Trophoblast cell (in vitro differentiated cells and primary cell): ENCODE results near the gene EEF1AKMT3.

Experiments used
- DNase-seq, 2 donors: peaks; one replicate each; pipeline ENCODE4 v3.0.0-alpha.2; 2016
- H2AFZ ChIP-seq: 2 replicates; pipeline ENCODE4 v1.6.1; 2013; ENCODE audit warnings: low read length, moderate library complexity, mild to moderate bottlenecking; ENCODE audit not compliant: insufficient read depth, poor library complexity
- H2AK5ac ChIP-seq: 2 replicates; pipeline ENCODE4 v1.6.1; 2013; ENCODE audit warnings: mild to moderate bottlenecking, low read length
- H2BK120ac ChIP-seq: 2 replicates; pipeline ENCODE4 v1.6.1; 2013; ENCODE audit warnings: low read length, mild to moderate bottlenecking, moderate library complexity; ENCODE audit not compliant: insufficient read depth, poor library complexity
- H2BK12ac ChIP-seq: 2 replicates; pipeline ENCODE4 v1.6.1; 2013; ENCODE audit warnings: mild to moderate bottlenecking, low read length, moderate library complexity
- H2BK5ac ChIP-seq: 2 replicates; pipeline ENCODE4 v1.6.1; 2013; ENCODE audit warnings: low read length, low read depth, moderate library complexity, mild to moderate bottlenecking; ENCODE audit not compliant: poor library complexity
- H3K14ac ChIP-seq: 2 replicates; pipeline ENCODE4 v1.6.1; 2013; ENCODE audit warnings: mild to moderate bottlenecking, low read length
- H3K18ac ChIP-seq: 2 replicates; pipeline ENCODE4 v1.6.1; 2013; ENCODE audit warnings: mild to moderate bottlenecking, low read length
- H3K23ac ChIP-seq: 2 replicates; pipeline ENCODE4 v1.6.1; 2013; ENCODE audit warnings: low read length
- H3K27ac ChIP-seq: 2 replicates; pipeline ENCODE4 v1.5.1; 2013; ENCODE audit warnings: low read depth, mild to moderate bottlenecking, inconsistent platforms, low read length, moderate library complexity
- H3K27me3 ChIP-seq: 2 replicates; pipeline ENCODE4 v1.6.1; 2013; ENCODE audit warnings: inconsistent platforms, mild to moderate bottlenecking, low read length, moderate library complexity; ENCODE audit not compliant: insufficient read depth
- H3K36me3 ChIP-seq, 2 experiments: 1 replicate in 1 of 2; 2 replicates in 1 of 2; pipeline ENCODE4 v1.6.1; 2013; ENCODE audit warnings: low read length in 2 of 2, mild to moderate bottlenecking in 2 of 2, moderate library complexity in 1 of 2; ENCODE audit not compliant: insufficient read depth in 2 of 2, control insufficient read depth in 1 of 2
- H3K4ac ChIP-seq: 2 replicates; pipeline ENCODE4 v1.6.1; 2013; ENCODE audit warnings: low read depth, mild to moderate bottlenecking, low read length, moderate library complexity
- H3K4me1 ChIP-seq, 2 experiments: 1 replicate in 1 of 2; 2 replicates in 1 of 2; pipeline ENCODE4 v1.6.1; 2013; ENCODE audit warnings: low read length in 2 of 2, mild to moderate bottlenecking in 2 of 2, moderate library complexity in 1 of 2; ENCODE audit not compliant: insufficient read depth in 2 of 2, control insufficient read depth in 1 of 2
- H3K4me2 ChIP-seq: 2 replicates; pipeline ENCODE4 v1.6.1; 2013; ENCODE audit warnings: inconsistent platforms, mild to moderate bottlenecking, low read length, moderate library complexity
- H3K4me3 ChIP-seq: 2 replicates; pipeline ENCODE4 v1.5.1; 2013; ENCODE audit warnings: mild to moderate bottlenecking, low read depth, low read length, inconsistent platforms
- H3K79me1 ChIP-seq: one replicate; pipeline ENCODE4 v1.6.1; 2013; ENCODE audit warnings: low read length
- H3K79me2 ChIP-seq: 2 replicates; pipeline ENCODE4 v1.6.1; 2013; ENCODE audit warnings: low read length, mild to moderate bottlenecking; ENCODE audit not compliant: control insufficient read depth, insufficient read depth, poor library complexity
- H3K9ac ChIP-seq: 2 replicates; pipeline ENCODE4 v1.6.1; 2013; ENCODE audit warnings: mild to moderate bottlenecking, low read length
- H3K9me3 ChIP-seq: 2 replicates; pipeline ENCODE4 v1.6.1; 2013; ENCODE audit warnings: low read depth, mild to moderate bottlenecking, control low read depth, inconsistent platforms, low read length; ENCODE audit not compliant: insufficient read depth
- H4K12ac ChIP-seq: 2 replicates; pipeline ENCODE4 v1.6.1; 2013; ENCODE audit warnings: low read depth, mild to moderate bottlenecking, low read length, moderate library complexity
- H4K8ac ChIP-seq: 2 replicates; pipeline ENCODE4 v1.6.1; 2013; ENCODE audit warnings: low read depth, mild to moderate bottlenecking, low read length, moderate library complexity
- H4K91ac ChIP-seq: one replicate; pipeline ENCODE4 v1.6.1; 2013; ENCODE audit warnings: low read depth, mild to moderate bottlenecking, low read length, moderate library complexity
- WGBS: extraction: QIAGEN DNeasy Blood & Tissue Kit; methylation state at CpG from one replicate; pipeline ENCODE4 v1.1.7; 2013; ENCODE audit warnings: missing lambda C conversion rate; ENCODE audit not compliant: insufficient read length, insufficient coverage; ENCODE audit errors: extremely low coverage; 5-methylcytosine and 5-hydroxymethylcytosine counted together

EEF1AKMT3 gene

GRCh38 chr12:57734591-57734990, 37.8 kb upstream of the EEF1AKMT3 start:
- Histone ChIP-seq H3K4me1 (peaks cover 0 to 7% of the 10 kb centered on the region in 2 experiments), H3K27me3 (peaks cover 59% of the 10 kb centered on the region), H3K4me3 (no peak overlapping the region), H2AK5ac (no peak overlapping the region), H3K9ac (no peak overlapping the region), H2BK5ac (no peak overlapping the region), H3K14ac (no peak overlapping the region), H3K36me3 (no peaks in the 10 kb centered on the region), H3K18ac (no peak overlapping the region), H3K79me2 (no peaks in the 10 kb centered on the region), H3K23ac (no peak overlapping the region), H3K4me2 (no peak overlapping the region), H4K12ac (no peak overlapping the region), H2BK120ac (no peak overlapping the region), H3K27ac (no peak overlapping the region), H4K8ac (no peak overlapping the region), H3K79me1 (no peaks in the 10 kb centered on the region), H3K9me3 (peaks cover 4% of the 10 kb centered on the region), H2BK12ac (no peak overlapping the region), H3K4ac (no peak overlapping the region), H2AFZ (no peak overlapping the region), H4K91ac (no peak overlapping the region)
- peak; percentile 24 to 33 for DNase-seq
- WGBS: no CpG with 5 or more reads among the region's 4 CpGs

- Histone ChIP-seq H3K27ac (no peak overlapping the region), H3K4me2 (no peak overlapping the region), H4K12ac (no peak overlapping the region), H3K79me1 (no peaks in the 10 kb centered on the region), H3K4me1 (peaks cover 0 to 7% of the 10 kb centered on the region in 2 experiments), H3K23ac (no peak overlapping the region), H2AFZ (no peak overlapping the region), H3K18ac (no peak overlapping the region), H2BK120ac (no peak overlapping the region), H2AK5ac (no peak overlapping the region), H4K8ac (no peak overlapping the region), H3K9ac (no peak overlapping the region), H3K9me3 (peaks cover 4% of the 10 kb centered on the region), H3K4me3 (no peak overlapping the region), H3K79me2 (no peaks in the 10 kb centered on the region), H3K27me3 (peaks cover 66% of the 10 kb centered on the region), H4K91ac (no peak overlapping the region), H2BK12ac (no peak overlapping the region), H2BK5ac (no peak overlapping the region), H3K36me3 (no peaks in the 10 kb centered on the region), H3K4ac (no peak overlapping the region), H3K14ac (no peak overlapping the region)
- no CpG with 5 or more reads among the region's 8 CpGs for WGBS
- DNase-seq: no peak
Observed at GRCh38 chr12:57735198-57735855, 37.1 kb upstream of the EEF1AKMT3 start.

GRCh38 chr12:57735952-57736740, 36.3 kb upstream of the EEF1AKMT3 start:
- no peak overlapping the region for H2AFZ ChIP-seq
- H3K4ac ChIP-seq: no peak overlapping the region
- no peak overlapping the region for H3K27ac ChIP-seq
- no peak overlapping the region for H3K9ac ChIP-seq
- H3K23ac ChIP-seq: no peak overlapping the region
- no peak overlapping the region for H2BK120ac ChIP-seq
- no peak overlapping the region for H4K12ac ChIP-seq
- H3K79me1 ChIP-seq: no peaks in the 10 kb centered on the region
- no peak overlapping the region for H2AK5ac ChIP-seq
- WGBS: no CpG with 5 or more reads among the region's 49 CpGs
- H4K8ac ChIP-seq: no peak overlapping the region
- peak in 1 of 2 donors; percentile 31 for DNase-seq
- H3K4me1 ChIP-seq: peaks cover 0 to 7% of the 10 kb centered on the region in 2 experiments
- peaks cover 7% of the 10 kb centered on the region for H3K9me3 ChIP-seq
- H3K4me3 ChIP-seq: no peak overlapping the region
- no peak overlapping the region for H3K18ac ChIP-seq
- H3K14ac ChIP-seq: no peak overlapping the region
- H2BK5ac ChIP-seq: no peak overlapping the region
- no peak overlapping the region for H2BK12ac ChIP-seq
- no peak overlapping the region for H4K91ac ChIP-seq
- peaks cover 74% of the 10 kb centered on the region for H3K27me3 ChIP-seq
- H3K36me3 ChIP-seq: no peaks in the 10 kb centered on the region
- H3K4me2 ChIP-seq: peak overlapping the region; percentile 29
- H3K79me2 ChIP-seq: no peaks in the 10 kb centered on the region

GRCh38 chr12:57736741-57737466, 35.5 kb upstream of the EEF1AKMT3 start:
- H2AK5ac ChIP-seq: no peak overlapping the region
- no peaks in the 10 kb centered on the region for H3K79me1 ChIP-seq
- H3K4me2 ChIP-seq: no peak overlapping the region
- DNase-seq: no peak
- no peak overlapping the region for H2BK5ac ChIP-seq
- H3K14ac ChIP-seq: no peak overlapping the region
- H3K23ac ChIP-seq: no peak overlapping the region
- no peak overlapping the region for H3K4ac ChIP-seq
- no peak overlapping the region for H2AFZ ChIP-seq
- no peak overlapping the region for H3K27ac ChIP-seq
- no CpG with 5 or more reads among the region's 31 CpGs for WGBS
- H4K8ac ChIP-seq: no peak overlapping the region
- H2BK120ac ChIP-seq: no peak overlapping the region
- no peak overlapping the region for H4K12ac ChIP-seq
- H2BK12ac ChIP-seq: no peak overlapping the region
- H4K91ac ChIP-seq: no peak overlapping the region
- no peak overlapping the region for H3K18ac ChIP-seq
- H3K9ac ChIP-seq: no peak overlapping the region
- no peak overlapping the region for H3K4me3 ChIP-seq
- peaks cover 79% of the 10 kb centered on the region for H3K27me3 ChIP-seq
- H3K79me2 ChIP-seq: no peaks in the 10 kb centered on the region
- peaks cover 0 to 7% of the 10 kb centered on the region in 2 experiments for H3K4me1 ChIP-seq
- H3K9me3 ChIP-seq: peaks cover 8% of the 10 kb centered on the region
- no peaks in the 10 kb centered on the region for H3K36me3 ChIP-seq
